ENCODE data around the gene CACNG8. TPM values are rescaled to one million over a fixed set of nuclear protein-coding genes. Genes with fewer than 3 reads are reported as not detected.

CACNG8 gene
- total and polyA plus RNA-seq, 9 donors, result 0.03 to 0.13 (median 0.08) TPM; not detected in 3

DNA sequence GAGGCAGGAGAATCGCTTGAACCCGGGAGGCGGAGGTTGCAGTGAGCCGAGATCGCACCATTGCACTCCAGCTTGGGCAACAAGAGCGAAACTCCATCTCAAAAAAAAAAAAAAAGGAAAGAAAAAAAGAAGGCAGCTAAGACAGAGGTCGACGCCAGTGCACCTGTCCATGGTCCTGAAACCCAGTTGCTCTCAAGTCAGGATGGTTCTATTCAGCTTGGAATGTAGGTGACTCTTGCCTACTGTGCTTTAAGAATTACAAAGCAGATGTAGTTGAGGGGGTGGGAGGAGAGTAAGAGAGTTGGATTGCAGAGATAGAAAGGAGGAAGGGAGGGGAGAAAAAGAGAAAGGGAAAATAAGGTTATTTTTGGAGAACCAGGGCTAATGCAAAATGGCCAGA, 35.0 kb upstream of the CACNG8 start:
- TF ChIP-seq POLR2A (IDR thresholded peaks at IDR 0.05), result no peak
- intact Hi-C loops (cut with DNase I), result no loop called here

DNA sequence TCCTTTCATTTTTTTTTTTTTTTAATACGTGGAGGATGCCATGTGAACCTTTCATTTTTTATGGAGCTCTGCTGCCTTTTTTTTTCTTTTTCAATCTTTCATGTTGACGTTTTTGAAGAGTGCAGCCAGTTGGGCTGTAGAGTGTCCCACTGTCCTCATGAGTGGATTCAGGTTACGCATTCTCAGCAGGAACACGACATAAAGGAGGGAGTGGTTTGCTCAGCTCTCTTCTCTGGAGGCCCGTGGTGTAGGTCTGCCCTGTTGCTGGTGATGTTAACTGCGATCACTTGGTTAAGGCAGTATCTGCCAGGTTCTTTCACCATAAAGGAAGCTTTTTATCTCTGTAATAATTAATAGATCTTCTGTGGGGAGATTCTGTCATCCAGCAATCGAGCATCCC, 26.7 kb upstream of the CACNG8 start:
- H3K9me3 ChIP-seq, result no peaks in the 10 kb centered on the region
- H3K27me3 ChIP-seq, result no peaks in the 10 kb centered on the region
- 39 to 53% (median 39%) methylated on average over 7 of the region's 7 CpGs for WGBS, 3 donors
- no peaks in the 10 kb centered on the region for H3K36me3 ChIP-seq
- no peak overlapping the region for H3K4me3 ChIP-seq
- TF ChIP-seq POLR2A (IDR thresholded peaks at IDR 0.05), result no peak
- no peak for DNase-seq
- H3K4me1 ChIP-seq (ENCODE audit: insufficient read depth), result no peaks in the 10 kb centered on the region
- no peak overlapping the region for H3K27ac ChIP-seq
- intact Hi-C loops (cut with DNase I), result no loop called here

More for the DNA sequence above, 35.0 kb upstream of the CACNG8 start:
- Histone ChIP-seq H3K27me3 (no peaks in the 10 kb centered on the region), H3K4me1 (ENCODE audit: insufficient read depth) (no peaks in the 10 kb centered on the region), H3K27ac (no peak overlapping the region), H3K36me3 (no peaks in the 10 kb centered on the region), H3K9me3 (no peaks in the 10 kb centered on the region), H3K4me3 (no peak overlapping the region)
- no peak for DNase-seq
- 19 to 48% (median 34%) methylated on average over 6 to 8 of the region's 8 CpGs for WGBS, 3 donors

DNA sequence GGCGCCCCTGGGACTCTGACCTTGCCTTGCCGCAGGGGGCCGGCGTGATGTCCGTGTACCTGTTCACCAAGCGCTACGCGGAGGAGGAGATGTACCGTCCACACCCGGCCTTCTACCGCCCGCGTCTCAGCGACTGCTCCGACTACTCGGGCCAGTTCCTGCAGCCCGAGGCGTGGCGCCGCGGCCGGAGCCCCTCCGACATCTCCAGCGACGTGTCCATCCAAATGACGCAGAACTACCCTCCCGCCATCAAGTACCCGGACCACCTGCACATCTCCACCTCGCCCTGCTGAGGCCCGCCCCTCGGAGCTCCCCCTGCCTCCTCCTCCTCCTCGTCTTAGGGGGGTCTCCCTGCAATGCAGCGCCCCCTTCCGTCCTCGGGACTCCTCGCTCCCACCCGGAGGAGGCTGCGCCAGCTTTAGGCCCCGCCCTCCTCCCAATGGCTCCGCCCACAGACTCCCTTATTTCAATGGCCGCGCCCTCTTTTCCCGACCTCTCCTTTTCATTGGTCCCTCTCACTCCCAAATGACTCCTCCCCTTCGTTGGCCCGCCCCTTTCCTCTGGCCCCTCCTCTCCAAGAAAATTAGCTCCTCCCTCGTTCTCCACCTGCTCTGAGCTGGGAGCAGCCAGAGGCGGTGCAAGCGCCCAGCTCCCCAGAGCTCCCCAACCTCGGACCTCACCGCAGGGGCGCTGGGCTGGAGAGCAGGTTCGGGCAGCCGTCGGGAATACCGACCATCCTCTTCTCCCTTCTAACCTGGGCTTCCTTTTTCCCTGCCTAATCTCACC, 20.5 kb upstream of the CACNG8 start:
- DNase-seq, result no peak
- intact Hi-C loops (cut with DNase I), result no loop called here
- 2 to 6% (median 3%) methylated on average over 49 to 55 of the region's 55 CpGs for WGBS, 3 donors

DNA sequence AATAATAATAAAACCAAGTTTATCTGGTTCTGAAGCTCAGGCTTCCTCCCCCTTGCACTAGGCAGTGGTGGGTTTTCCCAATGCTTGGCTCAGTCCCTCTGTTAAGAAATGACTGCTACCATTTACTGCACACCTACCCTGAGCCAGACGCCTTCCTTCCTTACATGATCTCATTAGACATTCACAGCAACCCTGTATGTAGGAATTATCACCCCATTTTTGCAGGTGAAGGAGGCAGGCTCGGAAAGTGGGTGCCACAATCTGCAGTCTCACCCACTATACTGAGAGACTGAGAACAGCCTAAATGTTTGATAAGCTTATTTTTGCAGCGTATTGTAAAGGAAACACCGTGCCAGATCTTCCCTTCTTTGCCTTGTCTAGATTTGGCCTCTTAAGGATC, 18.3 kb upstream of the CACNG8 start:
- 76 to 80% (median 78%) methylated on average over 4 of the region's 4 CpGs for WGBS, 3 donors
- intact Hi-C loops (cut with DNase I), result no loop called here

More for the DNA sequence above, 20.5 kb upstream of the CACNG8 start:
- Histone ChIP-seq H3K4me1 (ENCODE audit: insufficient read depth) (no peaks in the 10 kb centered on the region), H3K27me3 (no peaks in the 10 kb centered on the region), H3K4me3 (no peak overlapping the region), H3K27ac (no peak overlapping the region), H3K36me3 (no peaks in the 10 kb centered on the region), H3K9me3 (peaks cover 0 to 8% of the 10 kb centered on the region in 2 donors)
- TF ChIP-seq POLR2A (IDR thresholded peaks at IDR 0.05) (no peak), EP300 (IDR thresholded peaks at IDR 0.05) (no peak)
- TF ChIP-seq, protein P1, sequence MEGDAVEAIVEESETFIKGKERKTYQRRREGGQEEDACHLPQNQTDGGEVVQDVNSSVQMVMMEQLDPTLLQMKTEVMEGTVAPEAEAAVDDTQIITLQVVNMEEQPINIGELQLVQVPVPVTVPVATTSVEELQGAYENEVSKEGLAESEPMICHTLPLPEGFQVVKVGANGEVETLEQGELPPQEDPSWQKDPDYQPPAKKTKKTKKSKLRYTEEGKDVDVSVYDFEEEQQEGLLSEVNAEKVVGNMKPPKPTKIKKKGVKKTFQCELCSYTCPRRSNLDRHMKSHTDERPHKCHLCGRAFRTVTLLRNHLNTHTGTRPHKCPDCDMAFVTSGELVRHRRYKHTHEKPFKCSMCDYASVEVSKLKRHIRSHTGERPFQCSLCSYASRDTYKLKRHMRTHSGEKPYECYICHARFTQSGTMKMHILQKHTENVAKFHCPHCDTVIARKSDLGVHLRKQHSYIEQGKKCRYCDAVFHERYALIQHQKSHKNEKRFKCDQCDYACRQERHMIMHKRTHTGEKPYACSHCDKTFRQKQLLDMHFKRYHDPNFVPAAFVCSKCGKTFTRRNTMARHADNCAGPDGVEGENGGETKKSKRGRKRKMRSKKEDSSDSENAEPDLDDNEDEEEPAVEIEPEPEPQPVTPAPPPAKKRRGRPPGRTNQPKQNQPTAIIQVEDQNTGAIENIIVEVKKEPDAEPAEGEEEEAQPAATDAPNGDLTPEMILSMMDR (IDR thresholded peaks at IDR 0.05), result no peak

DNA sequence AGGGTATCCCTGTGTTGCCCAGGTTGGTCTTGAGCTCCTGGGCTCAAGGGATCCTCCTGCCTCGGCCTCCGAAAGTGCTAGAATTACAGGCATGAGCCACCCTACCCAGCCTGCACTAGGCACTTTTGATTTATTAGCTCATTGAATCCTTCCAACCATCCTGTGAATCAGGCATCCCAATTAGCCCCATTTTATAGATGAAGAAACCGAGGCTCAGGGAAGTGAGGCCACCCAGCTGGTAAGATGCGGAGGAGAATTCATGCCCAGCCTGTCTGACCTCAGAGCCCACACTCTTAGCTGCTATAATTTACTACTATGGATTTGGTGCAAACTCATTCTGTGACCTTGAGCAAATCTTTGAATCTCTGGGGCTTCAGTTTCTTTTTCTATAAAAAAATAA, 17.8 kb upstream of the CACNG8 start:
- TF ChIP-seq, protein P1 (IDR thresholded peaks at IDR 0.05), result no peak
- TF ChIP-seq EP300 (IDR thresholded peaks at IDR 0.05), result no peak
- no peak for TF ChIP-seq POLR2A (IDR thresholded peaks at IDR 0.05)
- Histone ChIP-seq H3K4me1 (ENCODE audit: insufficient read depth) (no peaks in the 10 kb centered on the region), H3K4me3 (no peak overlapping the region), H3K9me3 (peaks cover 0 to 8% of the 10 kb centered on the region in 2 donors), H3K27me3 (no peaks in the 10 kb centered on the region), H3K27ac (no peak overlapping the region), H3K36me3 (no peaks in the 10 kb centered on the region)
- WGBS, 3 donors, result 76 to 83% (median 82%) methylated on average over 4 of the region's 4 CpGs
- intact Hi-C loops (cut with DNase I), result no loop called here
- DNase-seq, result no peak

More for the DNA sequence above, 18.3 kb upstream of the CACNG8 start:
- Histone ChIP-seq H3K4me3 (no peak overlapping the region), H3K9me3 (peaks cover 0 to 8% of the 10 kb centered on the region in 2 donors), H3K27me3 (no peaks in the 10 kb centered on the region), H3K27ac (no peak overlapping the region), H3K36me3 (no peaks in the 10 kb centered on the region), H3K4me1 (ENCODE audit: insufficient read depth) (no peaks in the 10 kb centered on the region)
- DNase-seq, result no peak
- no peak for TF ChIP-seq EP300 (IDR thresholded peaks at IDR 0.05)
- TF ChIP-seq, protein P1 (IDR thresholded peaks at IDR 0.05), result no peak
- no peak for TF ChIP-seq POLR2A (IDR thresholded peaks at IDR 0.05)

All from ovary (tissue), 9 donors.